Progenitor cell of endocrine pancreas (in vitro differentiated cells): ENCODE measurements around the gene CCDC158. TPM values are rescaled to one million over a fixed set of nuclear protein-coding genes. Genes with fewer than 3 reads are reported as not detected.
"Not testable (repeated sequence)": the region's sequence is repeated elsewhere in the genome, so short reads cannot be mapped to it uniquely, and the experiment has no call there.

Source experiments
- DNase-seq: peaks from one replicate; pipeline ENCODE4 v3.0.0; 2021; ENCODE audit warnings: low spot score; ENCODE audit not compliant: unreplicated experiment
- H3K27ac Mint-ChIP-seq: 2 replicates; pipeline ENCODE4 v1.8.0; 2021; ENCODE audit warnings: mild to moderate bottlenecking, moderate library complexity, mixed read lengths
- H3K27me3 Mint-ChIP-seq: 2 replicates; pipeline ENCODE4 v1.8.0; 2021; ENCODE audit warnings: mixed read lengths
- H3K36me3 Mint-ChIP-seq: 2 replicates; pipeline ENCODE4 v1.8.0; 2022; ENCODE audit warnings: mixed read lengths; ENCODE audit not compliant: insufficient read depth
- H3K4me1 Mint-ChIP-seq: 2 replicates; pipeline ENCODE4 v1.8.0; 2021; ENCODE audit warnings: low read depth, mixed read lengths
- H3K4me3 Mint-ChIP-seq: 2 replicates; pipeline ENCODE4 v1.8.0; 2021; ENCODE audit warnings: low read depth, mild to moderate bottlenecking, moderate library complexity, mixed read lengths
- H3K9me3 Mint-ChIP-seq: 2 replicates; pipeline ENCODE4 v1.8.0; 2021; ENCODE audit warnings: low read depth, mixed read lengths
- total RNA-seq: library from RNA; stranded (reverse); gene quantifications from 2 replicates; pipeline ENCODE4 v1.2.1, GENCODE V29; 2021
- TF ChIP-seq, protein P1 (sequence below): fragments of 200-600 bp; sonication (generic); IDR thresholded peaks from one replicate; pipeline ENCODE4 v1.5.0; 2021; ENCODE audit warnings: antibody characterized with exemption, mild to moderate bottlenecking; ENCODE audit not compliant: unreplicated experiment

The CCDC158 gene
- total RNA-seq, 1 donor from 2014 or later: not detected

DNA sequence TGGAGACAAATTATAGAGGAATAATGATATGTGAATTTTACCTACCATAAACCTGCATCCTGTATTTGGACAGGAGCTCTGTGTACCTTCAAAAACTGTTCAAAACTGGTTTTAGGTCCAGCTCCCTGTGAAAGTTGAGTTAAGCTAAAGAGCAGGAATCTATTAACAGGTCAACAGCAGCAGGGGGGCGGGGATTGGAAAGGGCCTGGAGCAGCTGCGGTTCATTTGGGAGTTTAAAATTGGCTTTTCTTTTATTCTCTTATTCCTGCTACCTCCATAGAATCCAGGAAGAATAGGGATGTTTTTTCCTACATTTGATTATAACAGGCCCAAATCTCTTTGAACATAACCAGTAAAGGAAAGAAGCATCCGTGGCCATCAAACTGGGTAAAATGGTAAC is 37.9 kb upstream of the CCDC158 start:
- Mint-ChIP-seq H3K4me3 (no peak overlapping the region), H3K9me3 (peaks cover 7% of the 10 kb centered on the region), H3K4me1 (peaks cover 15% of the 10 kb centered on the region), H3K27me3 (no peaks in the 10 kb centered on the region), H3K27ac (peak overlapping the region; percentile 97), H3K36me3 (peaks cover 2% of the 10 kb centered on the region)
- TF ChIP-seq, protein P1, sequence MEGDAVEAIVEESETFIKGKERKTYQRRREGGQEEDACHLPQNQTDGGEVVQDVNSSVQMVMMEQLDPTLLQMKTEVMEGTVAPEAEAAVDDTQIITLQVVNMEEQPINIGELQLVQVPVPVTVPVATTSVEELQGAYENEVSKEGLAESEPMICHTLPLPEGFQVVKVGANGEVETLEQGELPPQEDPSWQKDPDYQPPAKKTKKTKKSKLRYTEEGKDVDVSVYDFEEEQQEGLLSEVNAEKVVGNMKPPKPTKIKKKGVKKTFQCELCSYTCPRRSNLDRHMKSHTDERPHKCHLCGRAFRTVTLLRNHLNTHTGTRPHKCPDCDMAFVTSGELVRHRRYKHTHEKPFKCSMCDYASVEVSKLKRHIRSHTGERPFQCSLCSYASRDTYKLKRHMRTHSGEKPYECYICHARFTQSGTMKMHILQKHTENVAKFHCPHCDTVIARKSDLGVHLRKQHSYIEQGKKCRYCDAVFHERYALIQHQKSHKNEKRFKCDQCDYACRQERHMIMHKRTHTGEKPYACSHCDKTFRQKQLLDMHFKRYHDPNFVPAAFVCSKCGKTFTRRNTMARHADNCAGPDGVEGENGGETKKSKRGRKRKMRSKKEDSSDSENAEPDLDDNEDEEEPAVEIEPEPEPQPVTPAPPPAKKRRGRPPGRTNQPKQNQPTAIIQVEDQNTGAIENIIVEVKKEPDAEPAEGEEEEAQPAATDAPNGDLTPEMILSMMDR: no peak
- no peak for DNase-seq

DNA sequence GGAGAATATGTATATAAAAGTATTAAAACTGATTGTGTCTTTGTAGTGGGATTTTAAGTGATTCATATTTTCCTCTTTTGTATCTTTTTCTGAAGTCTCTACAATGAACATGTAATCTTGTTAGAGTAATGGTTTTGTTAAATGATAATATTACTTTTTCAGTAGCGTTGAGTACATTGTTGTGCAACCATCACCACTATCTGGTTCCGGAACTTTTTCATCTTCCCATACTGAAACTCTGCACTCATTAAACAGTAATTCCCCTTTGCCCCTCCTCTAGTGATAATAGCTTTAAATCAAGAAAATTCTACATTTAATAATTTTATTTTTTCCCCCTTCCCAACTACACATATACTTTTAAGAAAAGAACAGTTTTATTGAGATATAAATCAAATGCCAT is 37.4 kb upstream of the CCDC158 start:
- H3K9me3 Mint-ChIP-seq: peaks cover 6% of the 10 kb centered on the region
- peaks cover 2% of the 10 kb centered on the region for H3K36me3 Mint-ChIP-seq
- TF ChIP-seq, protein P1: no peak
- peak overlapping the region; percentile 97 for H3K27ac Mint-ChIP-seq
- peaks cover 15% of the 10 kb centered on the region for H3K4me1 Mint-ChIP-seq
- no peaks in the 10 kb centered on the region for H3K27me3 Mint-ChIP-seq
- no peak overlapping the region for H3K4me3 Mint-ChIP-seq
- no peak for DNase-seq

DNA sequence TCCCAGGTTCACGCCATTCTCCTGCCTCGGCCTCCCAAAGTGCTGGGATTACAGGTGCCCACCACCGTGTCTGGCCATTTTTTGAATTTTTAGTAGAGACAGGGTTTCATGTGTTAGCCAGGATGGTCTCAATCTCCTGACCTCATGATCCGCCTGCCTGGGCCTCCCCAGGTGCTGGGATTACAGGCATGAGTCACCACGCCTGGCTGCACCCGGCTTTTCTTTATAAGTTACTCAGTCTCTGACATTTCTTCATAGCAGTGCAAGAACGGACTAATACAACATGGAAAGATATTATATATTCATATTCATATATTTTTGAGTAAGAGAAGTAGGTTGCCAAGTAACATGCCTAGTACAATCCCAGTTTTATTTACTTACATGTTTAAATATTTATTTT is 36.9 kb upstream of the CCDC158 start:
- Mint-ChIP-seq H3K4me1 (peaks cover 15% of the 10 kb centered on the region), H3K9me3 (peaks cover 2% of the 10 kb centered on the region), H3K27ac (no peak overlapping the region), H3K27me3 (no peaks in the 10 kb centered on the region), H3K4me3 (no peak overlapping the region), H3K36me3 (no peaks in the 10 kb centered on the region)
- TF ChIP-seq, protein P1: no peak
- no peak for DNase-seq

GRCh38 chr4:76454073-76454472 is 33.1 kb upstream of the CCDC158 start:
- H3K27ac Mint-ChIP-seq, H3K4me3 Mint-ChIP-seq, DNase-seq, H3K27me3 Mint-ChIP-seq, H3K36me3 Mint-ChIP-seq, H3K9me3 Mint-ChIP-seq: not testable (repeated sequence)
- H3K4me1 Mint-ChIP-seq: peaks cover 21% of the 10 kb centered on the region

GRCh38 chr4:76453232-76453631 is 32.3 kb upstream of the CCDC158 start:
- H3K9me3 Mint-ChIP-seq: no peaks in the 10 kb centered on the region
- no peak for DNase-seq
- no peak overlapping the region for H3K4me3 Mint-ChIP-seq
- H3K27me3 Mint-ChIP-seq: no peaks in the 10 kb centered on the region
- H3K4me1 Mint-ChIP-seq: peaks cover 13% of the 10 kb centered on the region
- H3K36me3 Mint-ChIP-seq: no peaks in the 10 kb centered on the region
- H3K27ac Mint-ChIP-seq: no peak overlapping the region
- TF ChIP-seq, protein P1: no peak

DNA sequence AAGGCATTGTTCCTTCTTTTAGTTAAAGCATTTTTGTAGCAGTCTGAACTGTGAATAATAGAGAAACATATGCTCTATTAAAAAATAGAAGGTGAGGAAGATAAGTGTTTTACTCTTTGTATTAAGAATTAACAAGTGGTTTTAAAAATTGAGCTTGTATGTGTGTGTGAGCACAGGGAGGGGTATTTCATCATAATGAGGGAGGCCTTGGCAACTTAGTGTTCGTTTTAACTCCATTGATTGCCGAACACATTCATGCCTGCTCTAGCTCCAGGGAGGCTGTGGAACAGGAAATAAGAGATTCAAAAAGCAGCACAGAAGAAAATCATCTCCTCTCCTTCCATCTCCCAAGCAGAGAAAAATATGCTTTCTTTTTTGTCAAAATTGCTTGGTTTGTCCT is 28.9 kb upstream of the CCDC158 start:
- Mint-ChIP-seq H3K4me1 (peaks cover 13% of the 10 kb centered on the region), H3K9me3 (no peaks in the 10 kb centered on the region), H3K36me3 (no peaks in the 10 kb centered on the region), H3K27ac (peak overlapping the region; percentile 73), H3K4me3 (no peak overlapping the region), H3K27me3 (no peaks in the 10 kb centered on the region)
- TF ChIP-seq, protein P1: no peak
- no peak for DNase-seq
